Right lobe of liver (tissue), 4 donors: ENCODE data around the gene PRKAB1.

ENCODE experiments used
- POLR2A ChIP-seq: fragments of 450-650 bp; IDR thresholded peaks from one replicate; pipeline ENCODE4 v1.6.1; 2017; ENCODE audit warnings: antibody characterized with exemption, mild to moderate bottlenecking
- TF ChIP-seq, protein P1 (sequence below), 4 donors: fragments of 200-600 bp in 3 of 4; fragments of 450-650 bp in 1 of 4; IDR thresholded peaks; one replicate each; pipeline versions ENCODE4 v1.5.1 to v1.8.0; 2016 to 2022; ENCODE audit warnings: antibody characterized with exemption in 4 of 4, mild to moderate bottlenecking in 2 of 4
- donor health status: DM: no; HTN: no; CAD: no.
- donor health status: DM: no; HTN: no; CAD: no.
- donor health status: DM: no; HTN: yes; CAD: no.

DNA sequence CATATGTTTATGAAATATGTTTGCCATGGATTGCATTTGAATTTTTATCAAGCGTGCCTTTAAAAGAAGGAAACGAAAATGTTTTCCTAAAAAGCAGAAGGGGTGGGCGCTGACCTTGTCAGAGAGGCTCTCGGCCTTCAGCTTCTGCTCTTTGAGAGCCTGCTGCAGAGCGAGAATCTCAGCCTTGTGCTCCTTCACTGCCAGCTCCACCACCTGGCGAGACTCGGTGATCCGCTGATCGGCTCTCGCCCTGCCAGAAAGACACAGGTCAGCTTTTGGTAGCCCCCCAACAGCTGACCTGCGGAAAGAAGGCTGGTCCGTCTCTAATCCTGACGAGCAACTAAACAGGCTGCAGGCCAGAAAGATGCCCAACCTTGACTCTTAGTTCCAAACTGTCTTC, 62.4 kb downstream of the PRKAB1 start:
- TF ChIP-seq, protein P1, sequence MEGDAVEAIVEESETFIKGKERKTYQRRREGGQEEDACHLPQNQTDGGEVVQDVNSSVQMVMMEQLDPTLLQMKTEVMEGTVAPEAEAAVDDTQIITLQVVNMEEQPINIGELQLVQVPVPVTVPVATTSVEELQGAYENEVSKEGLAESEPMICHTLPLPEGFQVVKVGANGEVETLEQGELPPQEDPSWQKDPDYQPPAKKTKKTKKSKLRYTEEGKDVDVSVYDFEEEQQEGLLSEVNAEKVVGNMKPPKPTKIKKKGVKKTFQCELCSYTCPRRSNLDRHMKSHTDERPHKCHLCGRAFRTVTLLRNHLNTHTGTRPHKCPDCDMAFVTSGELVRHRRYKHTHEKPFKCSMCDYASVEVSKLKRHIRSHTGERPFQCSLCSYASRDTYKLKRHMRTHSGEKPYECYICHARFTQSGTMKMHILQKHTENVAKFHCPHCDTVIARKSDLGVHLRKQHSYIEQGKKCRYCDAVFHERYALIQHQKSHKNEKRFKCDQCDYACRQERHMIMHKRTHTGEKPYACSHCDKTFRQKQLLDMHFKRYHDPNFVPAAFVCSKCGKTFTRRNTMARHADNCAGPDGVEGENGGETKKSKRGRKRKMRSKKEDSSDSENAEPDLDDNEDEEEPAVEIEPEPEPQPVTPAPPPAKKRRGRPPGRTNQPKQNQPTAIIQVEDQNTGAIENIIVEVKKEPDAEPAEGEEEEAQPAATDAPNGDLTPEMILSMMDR (IDR thresholded peaks at IDR 0.05): no peak
- TF ChIP-seq POLR2A: no peak
